GOT3 (cell line): Measurements from ENCODE around the gene CREBBP.

Experiments used
- DNase-seq: peaks from one replicate; lab custom pipeline; 2025; ENCODE audit warnings: mixed read lengths; lab: John Stamatoyannopoulos, UW

The CREBBP gene

GRCh38 chr16:3879887-3880564 lies 487 bp downstream of the CREBBP start:
- DNase-seq: no peak

DNA sequence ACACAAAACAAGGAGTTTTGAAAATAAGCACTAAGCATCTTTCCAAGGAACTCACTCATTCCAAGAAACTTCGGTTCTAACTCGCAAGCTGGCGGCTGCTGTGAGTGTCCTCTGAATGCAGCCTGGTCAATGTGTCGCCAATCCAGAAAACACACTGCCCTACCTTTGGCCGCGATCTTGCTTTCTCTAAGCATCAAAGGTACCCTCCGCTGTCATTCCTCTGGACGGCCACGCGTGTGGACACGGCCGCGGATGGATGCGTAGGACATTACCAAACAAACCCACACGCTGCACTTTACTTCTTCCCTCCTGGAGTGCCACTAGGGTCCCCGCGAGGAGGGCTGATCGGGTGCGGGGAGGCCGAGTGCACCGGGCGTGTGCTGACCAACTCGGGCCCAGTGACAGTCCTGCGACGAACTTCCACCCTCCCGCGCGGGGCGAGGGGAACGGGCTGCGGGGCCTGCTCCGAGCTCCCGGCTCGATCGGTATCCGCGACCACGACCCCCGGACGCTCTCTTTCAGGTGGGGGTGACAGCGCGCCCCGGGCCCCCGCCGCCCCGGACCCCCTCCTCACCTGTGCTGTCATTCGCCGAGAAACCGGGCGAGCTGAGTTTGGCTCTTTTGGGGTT lies 1.1 kb downstream of the CREBBP start:
- DNase-seq: no peak

GRCh38 chr16:3878610-3879009 lies 1.9 kb downstream of the CREBBP start:
- DNase-seq: no peak

GRCh38 chr16:3876695-3877094 lies 3.8 kb downstream of the CREBBP start:
- DNase-seq: no peak

- no peak for DNase-seq
Measured at GRCh38 chr16:3876160-3876559, 4.4 kb downstream of the CREBBP start.

DNA sequence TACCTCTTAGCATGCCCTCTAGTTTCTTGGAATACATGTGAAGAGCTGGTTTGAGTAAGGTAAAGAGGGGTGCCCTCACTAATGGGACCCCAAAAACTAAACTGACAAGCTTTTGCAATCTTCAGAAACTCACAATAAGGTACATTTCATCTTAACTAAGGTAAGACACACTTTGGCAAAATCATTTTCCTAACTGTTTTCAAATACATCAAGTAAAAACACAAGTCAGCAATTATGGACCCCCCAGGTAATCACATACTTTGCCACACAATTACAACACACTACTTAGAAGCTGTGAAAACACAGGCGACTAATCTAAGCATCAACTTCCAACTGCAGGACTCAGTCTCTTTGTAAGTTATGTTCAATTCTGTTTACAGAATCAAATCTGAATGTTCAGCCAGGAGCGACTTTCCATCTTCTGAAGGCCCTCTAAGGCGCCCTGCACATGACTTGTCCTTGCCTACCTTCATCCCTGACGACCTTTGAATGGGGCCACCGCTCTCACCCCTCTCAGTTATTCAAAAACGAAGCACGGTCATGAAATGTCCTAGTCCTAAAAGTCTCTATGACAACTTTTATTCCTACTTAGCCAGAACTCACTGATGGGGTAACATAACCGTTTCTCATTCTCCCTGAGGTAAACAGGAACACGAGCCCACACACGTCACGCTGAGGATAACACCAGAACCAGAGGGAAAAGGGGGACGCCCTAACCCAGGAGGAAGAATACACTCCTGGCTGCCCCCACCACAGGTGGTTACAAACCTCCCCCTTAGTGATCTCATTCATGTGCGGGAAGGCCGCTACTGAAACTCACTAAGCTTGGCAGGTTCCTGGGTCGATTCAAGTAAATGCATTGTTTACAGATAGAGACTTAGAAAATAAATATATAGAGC lies 5.5 kb downstream of the CREBBP start:
- no peak for DNase-seq

- DNase-seq: no peak
Measured at GRCh38 chr16:3874242-3874641, 6.3 kb downstream of the CREBBP start.

DNA sequence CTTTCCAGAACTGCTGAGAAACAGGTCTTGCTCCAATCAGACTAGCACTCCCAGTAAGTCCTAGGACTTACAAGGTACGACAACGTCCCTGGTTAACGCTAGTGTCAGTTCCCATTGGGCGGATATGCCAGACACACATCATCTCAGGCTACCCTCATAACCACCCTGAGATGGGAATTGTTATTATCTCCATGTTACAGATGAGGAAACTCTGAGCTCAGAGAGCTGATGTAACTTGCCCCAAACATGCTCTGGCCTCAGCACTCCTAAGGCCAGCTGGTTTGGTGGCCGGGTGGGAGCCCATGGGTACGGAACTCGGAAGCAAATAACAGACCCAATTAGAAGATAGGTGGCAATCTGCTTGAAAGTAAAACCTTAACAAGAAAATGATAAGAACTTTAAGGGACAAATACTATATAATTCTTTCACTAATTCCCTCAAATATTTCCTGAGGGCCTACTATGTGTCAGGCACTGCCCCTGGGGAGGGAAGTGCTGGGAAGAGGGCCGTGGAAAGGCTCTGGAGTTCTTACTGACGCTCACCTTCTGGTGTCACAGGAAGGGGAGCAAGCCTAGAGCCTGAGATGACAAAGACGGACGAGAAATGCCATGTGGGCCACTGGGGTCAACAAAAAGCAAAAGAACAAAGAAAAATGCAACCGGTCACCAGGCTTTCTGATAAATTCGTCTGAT lies 6.9 kb downstream of the CREBBP start:
- no peak for DNase-seq

DNA sequence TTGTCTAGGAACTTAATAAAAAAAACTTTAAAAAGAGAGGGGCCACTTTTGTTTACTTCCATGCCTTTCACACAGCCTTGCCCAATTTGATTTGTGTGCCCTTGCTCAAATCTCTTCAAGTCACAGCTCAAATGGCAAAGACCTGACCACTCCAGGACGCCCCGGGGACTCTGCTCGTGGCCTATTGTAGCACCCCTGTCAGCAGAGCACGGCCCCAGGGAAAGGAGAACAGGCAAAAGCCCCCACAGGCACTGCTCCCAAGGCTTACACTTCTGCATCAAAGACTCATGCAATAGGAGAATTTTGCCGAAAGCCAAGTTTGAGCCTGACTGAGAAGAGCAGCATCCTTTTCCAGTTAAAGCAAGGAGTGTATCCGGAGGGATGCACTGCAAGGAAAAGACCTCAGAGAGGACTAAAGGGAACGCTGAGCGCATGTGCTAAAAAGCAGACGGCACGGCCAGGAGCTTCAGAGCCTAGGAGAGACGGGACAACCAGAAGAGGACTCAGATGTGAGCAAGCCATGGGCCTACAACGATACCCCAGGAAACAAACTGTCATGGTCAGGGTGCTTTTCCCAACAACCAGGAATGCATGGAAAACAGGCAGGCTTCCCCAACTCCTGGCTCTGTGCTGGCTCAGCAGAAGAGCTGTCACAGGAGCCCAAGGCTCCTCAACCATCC lies 8.2 kb downstream of the CREBBP start:
- no peak for DNase-seq

GRCh38 chr16:3868967-3869366 lies 11.5 kb downstream of the CREBBP start:
- no peak for DNase-seq

GRCh38 chr16:3868556-3868955 lies 12.0 kb downstream of the CREBBP start:
- no peak for DNase-seq

DNA sequence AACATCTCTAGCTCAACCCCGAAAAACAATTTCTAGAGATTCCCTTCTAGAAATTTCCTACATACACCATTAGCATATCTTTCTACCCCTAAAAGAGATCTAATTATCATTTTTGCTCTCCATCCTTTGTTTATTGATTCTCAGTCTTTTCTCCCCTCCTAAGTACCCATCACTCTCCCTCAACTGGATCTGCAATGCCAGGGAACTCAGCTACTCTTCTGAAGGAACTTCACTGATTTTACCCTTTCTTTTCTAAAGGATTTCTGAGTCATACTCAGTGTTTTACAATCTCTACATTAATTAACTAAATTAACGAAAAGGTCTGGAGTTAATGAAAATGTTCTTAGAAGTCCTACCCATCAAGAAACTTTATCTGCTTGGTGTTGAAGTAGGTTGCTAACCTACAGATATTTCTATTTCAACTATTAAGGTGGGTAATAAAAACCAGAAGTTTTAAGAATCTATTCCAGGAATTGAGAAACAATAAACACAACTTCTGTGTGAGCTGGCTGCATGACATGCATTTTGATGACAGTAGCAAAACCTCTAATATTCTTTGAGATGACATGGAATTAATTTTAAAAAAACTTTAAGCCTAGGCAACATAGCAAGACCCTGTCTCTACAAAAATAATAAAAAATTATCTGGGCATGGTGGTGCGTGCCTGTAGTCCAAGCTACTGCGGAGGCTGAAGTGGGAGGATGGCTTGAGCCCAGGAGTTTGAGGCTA lies 13.6 kb downstream of the CREBBP start:
- no peak for DNase-seq

DNA sequence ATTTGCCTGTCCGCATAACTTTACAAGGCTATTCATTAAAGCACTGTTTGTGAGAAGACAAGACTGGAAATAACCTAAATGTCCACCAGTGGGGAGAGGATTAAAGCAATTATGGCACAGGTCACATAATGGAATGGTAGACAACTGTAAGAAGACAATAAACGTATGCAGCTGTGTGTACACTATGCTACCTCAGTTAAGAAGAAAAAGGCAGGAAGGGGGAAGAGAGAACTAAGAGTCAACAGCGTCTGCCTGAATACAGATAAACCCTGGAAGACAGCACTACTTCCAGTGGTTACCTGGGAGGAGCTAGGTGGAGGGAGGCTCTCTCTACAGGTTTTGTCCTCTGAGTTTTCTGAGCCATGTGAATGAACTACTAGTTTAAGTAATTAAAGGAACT lies 15.3 kb downstream of the CREBBP start:
- DNase-seq: no peak

DNA sequence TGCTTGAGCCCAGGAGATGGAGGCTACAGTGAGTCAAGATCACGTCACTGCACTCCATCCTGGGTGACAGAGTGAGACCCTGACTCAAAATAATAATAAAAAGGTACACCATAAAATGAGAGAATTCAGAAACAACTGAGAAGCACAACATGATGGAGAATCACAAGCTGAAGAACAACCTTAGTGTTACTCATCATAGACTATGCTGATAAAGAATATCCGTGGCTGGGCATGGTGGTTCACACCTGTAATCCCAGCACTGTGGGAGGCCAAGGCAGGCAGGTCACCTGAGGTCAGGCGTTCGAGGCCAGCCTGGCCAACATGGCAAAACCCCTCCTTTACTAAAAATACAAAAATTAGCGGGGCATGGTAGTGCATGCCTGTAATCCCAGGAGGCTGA lies 16.0 kb downstream of the CREBBP start:
- no peak for DNase-seq

DNA sequence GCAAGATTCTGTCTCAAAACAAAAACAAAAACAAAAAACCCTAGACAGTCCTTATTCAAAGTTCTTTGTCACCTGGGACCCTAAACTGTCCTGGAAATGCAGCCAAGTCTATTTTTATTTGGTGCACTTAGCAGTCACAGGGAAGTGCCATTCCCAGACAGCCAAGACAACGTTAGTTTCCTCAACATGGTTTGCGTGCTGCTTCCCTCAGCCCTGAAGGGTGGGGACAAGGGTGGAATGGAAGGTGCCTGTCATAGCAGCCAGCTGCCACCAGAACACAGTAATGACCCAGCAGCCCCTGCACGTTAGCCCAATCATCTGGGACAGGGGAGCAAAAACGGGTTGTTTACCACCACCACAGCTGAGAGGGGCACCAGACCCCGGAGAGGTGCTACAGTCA lies 16.9 kb downstream of the CREBBP start:
- no peak for DNase-seq

DNA sequence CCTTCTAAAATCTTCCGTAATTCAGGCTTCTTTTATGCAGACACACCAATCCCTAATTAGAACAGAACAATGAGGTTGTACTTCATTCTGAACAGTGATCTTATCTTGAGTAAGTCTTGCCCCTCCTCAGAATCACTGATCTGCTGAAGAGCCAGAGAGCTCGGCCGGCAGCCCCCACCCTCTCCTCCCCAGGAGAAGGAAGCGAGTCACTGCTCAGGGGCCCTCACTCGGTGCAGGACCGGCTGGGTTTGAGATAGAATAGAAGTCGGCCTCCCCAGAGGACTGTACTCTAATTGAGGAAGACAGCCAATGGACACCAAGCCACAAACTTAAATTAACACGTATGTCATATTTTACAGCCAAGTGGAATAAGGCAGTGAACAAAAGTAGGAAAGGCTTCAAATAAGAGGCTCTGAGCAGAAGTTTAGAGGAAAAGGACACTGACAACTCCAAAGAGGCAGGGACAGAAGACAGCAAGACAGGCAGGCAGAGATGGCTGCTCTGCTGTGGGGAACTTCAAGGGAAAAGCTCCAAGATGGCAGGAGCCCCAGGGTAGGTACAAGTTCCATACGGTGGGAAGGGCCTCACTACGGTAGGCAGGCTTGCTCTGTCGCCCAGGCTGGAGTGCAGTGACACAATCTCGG lies 18.6 kb downstream of the CREBBP start:
- no peak for DNase-seq

DNA sequence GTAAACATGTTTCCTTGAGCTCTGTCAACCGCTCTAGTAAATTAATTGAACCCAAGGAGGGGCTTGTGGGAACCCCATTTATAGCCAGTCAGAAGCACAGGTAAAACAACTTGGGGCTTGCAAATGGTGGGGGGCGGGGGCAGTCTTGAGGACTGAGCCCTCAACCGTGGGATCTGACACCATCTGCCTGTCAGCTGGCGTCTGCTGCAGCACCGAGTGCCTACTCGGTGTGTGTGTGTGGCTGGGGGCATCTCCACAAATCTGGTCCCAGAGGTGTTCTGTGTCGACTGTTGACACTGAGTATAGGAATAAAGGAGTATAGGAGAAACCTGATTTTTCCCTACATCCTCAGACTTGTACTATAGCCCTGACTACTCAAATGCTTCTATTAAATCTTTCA lies 20.6 kb downstream of the CREBBP start:
- DNase-seq: no peak

DNA sequence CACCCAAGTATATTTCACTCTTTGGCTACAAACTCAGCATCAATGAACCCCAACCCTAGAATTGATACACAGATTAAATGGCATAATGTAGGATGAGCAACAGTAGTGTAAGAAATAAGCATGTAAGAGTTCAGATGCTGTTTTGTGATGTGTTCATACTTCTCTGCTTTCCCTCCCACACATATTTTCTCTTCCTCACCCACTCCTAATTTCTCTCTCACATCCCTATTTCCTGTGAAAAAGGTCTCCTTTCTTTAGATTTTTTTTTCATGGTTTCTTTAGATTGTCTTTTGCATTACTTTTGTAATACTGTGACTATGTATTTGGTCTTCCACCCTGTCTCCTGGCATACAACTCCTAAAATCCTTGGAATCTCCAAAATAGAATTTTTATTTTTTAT lies 21.7 kb downstream of the CREBBP start:
- DNase-seq: no peak

GRCh38 chr16:3857189-3858043 lies 23.1 kb downstream of the CREBBP start:
- DNase-seq: no peak
